Activated CD8-positive, alpha-beta memory T cell treated with anti-CD3 and anti-CD28 coated beads, Interleukin-2, amount 50 U/mL, for 4 hours (primary cell): ENCODE results near the gene PPM1E.
"Not testable (repeated sequence)": the region's sequence is repeated elsewhere in the genome, so short reads cannot be mapped to it uniquely, and the experiment has no call there.

ENCODE experiments used
- DNase-seq: peaks from one replicate; pipeline ENCODE4 v3.0.0-alpha.2; 2020

The PPM1E gene

DNA sequence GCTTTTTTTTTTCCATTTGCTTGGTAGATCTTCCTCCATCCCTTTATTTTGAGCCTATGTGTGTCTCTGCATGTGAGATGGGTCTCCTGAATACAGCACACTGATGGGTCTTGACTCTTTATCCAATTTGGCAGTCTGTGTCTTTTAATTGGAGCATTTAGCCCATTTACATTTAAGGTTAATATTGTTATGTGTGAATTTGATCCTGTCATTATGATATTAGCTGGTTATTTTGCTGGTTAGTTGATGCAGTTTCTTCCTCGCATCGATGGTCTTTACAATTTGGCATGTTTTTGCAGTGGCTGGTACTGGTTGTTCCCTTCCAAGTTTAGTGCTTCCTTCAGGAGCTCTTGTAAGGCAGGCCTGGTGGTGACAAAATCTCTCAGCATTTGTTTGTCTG lies 94.5 kb downstream of the PPM1E start:
- DNase-seq = not testable (repeated sequence)

DNA sequence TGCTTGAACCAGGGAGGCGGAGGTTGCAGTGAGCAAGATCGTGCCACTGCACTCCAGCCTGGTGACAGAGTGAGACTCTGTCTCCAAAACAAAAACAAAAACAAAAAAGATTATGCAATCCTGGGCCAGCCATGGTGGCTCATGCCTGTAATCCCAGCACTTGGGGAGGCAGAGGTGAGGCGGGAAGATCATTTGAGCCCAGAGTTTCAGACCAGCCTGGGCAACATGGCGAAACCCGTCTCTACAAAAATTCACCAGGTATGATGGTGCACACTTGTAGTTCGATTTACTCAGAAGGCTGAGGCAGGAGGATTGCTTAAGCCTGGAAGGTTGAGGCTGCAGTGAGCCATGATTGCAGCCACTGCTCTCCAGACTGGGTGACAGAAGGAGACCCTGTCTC lies 109.6 kb downstream of the PPM1E start:
- no peak for DNase-seq

DNA sequence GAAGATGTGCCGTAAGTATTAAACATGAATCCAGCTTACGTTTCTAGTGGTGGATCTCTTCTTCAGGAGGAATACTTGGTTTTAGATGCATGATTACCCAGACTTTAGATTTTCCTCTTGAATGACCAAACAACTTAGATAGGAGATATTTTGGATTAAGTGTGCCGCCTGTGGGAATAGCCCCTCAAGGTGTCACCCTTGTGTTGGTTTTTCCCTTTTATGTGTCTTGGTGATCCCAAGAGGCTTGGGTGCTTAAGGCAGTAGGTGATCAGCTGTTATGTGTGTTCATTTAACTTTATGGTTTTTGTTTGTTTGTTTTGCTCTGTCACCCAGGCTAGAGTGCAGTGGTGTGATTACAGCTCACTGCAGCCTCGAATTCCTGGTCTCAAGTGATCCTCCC lies 115.1 kb downstream of the PPM1E start:
- DNase-seq = no peak

DNA sequence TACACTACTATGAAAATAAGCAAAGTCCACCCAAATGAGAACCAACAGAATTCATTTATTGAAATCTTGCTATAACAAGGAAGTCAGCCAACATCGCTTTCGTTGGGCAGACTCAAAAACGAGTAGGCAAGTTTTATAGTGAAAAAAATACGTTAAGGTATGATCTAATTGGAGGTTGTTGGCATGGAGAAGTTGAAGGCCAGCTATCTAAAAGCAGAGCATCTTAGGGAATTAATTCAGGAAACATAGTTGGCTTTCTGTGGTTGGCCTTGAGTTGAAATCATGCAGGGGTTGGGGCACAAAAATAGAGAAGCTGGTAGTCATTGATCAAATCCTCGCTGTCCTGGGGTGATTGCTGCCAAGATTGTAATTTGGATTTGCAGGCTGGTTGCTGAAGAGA lies 118.3 kb downstream of the PPM1E start:
- DNase-seq = no peak

DNA sequence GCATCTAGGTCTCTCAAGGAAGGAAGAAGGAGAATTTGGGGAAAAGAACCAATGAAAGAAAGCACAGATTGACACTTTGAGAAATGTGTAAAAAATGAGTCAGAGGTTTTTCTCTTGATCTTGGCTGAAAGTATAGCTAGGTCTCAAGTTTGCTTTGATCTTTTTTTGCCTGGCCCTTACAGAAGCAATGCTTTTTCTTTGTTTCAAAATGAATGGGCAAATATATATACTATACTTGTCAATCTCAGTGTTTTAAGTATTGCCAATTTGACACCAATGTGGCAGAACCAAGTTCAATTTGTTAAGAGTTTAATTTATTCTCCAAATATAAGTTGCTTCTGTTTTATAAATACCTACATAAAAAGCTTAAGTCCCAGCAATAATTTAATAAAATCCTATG lies 119.6 kb downstream of the PPM1E start:
- no peak for DNase-seq

DNA sequence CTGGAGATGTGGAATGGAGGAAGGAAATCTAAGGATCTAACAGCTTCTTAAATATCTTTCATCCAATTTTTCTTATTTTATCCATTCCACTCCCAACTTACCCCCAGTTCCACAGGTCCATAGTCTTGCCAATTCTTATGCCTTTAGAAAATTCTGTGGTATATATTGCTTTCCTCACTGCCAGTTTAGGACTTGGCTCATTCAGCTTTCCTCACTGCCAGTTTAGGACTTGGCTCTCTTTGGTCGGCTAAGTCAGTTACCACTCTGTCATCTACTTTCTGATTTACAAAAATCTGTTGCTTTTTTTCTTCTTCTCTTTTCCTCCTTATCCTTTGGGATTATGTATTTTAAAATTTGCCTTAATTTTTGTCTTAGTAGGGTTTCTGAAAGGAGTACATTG lies 128.5 kb downstream of the PPM1E start:
- no peak for DNase-seq

DNA sequence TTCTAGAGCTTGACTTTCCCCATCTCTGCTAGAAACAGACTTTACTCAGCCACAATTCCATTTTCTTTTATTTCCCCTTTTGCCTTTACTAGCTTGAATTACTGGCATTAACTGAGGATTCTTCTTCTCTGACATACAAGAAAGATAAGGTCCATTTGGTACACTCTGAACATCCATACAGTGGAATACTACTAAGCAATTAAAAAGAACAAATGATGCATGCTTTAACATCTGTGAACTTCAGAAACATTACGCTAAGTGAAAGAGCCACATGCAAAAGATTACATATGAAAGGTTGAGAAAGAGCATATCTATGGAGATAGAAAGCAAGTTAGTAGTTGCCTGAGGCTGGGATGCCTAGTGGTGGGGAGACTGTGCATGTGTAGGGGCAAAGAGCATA lies 130.9 kb downstream of the PPM1E start:
- no peak for DNase-seq

DNA sequence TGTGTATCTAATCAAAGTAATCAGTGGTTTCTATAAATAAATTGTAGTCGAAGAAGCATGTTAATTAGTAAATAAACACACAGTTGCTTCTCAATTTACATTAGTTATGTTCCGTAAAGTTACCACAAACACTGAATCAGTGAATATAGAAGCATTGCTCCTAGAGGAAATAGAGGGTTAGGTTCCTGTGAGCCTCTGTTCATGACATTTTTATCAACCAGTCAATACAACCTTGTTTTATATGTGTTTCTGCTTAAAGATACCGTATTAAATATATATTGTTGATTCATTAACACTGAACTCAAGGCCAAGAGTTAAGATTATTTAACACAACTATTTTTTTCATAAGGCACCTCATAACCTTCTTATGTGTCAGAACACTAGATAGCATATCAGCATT lies 134.3 kb downstream of the PPM1E start:
- no peak for DNase-seq

DNA sequence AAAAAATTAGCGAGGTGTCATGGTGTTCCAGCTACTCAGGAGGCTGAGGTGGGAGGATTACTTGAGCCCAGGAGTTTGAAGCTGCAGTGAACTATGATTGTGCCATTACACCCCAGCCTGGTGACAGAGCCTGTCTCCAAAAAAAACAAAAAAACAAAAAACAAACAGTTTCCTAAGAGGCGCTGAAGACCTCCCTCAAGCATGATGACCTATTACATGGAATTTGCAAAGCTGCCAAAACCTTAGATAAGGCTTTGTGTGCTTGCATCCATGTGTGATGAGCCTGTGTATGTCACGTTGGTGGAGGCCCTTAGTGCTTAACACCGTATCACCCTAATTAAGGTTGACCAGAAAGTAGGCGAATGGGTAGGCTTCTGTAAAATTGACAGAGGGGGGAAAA lies 143.5 kb downstream of the PPM1E start:
- DNase-seq = no peak

DNA sequence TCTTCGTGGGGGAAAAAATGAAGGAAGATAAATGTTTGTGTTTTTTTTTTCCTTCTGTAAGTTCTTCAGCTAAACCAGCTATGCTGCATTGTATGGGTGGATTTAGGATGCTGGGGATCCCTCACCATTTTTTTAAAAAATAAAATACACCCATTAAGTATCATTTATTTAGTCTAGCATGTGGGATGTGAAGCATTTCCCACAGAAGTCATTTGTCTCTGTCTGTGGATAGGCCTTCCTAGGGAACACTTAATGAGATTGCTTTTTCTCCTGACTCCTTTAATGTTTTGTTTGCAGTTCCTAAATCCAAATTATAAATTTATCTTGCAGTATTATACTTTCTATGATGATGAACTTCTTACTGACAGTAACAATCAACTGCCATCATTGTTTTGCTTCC lies 146.7 kb downstream of the PPM1E start:
- DNase-seq = no peak

DNA sequence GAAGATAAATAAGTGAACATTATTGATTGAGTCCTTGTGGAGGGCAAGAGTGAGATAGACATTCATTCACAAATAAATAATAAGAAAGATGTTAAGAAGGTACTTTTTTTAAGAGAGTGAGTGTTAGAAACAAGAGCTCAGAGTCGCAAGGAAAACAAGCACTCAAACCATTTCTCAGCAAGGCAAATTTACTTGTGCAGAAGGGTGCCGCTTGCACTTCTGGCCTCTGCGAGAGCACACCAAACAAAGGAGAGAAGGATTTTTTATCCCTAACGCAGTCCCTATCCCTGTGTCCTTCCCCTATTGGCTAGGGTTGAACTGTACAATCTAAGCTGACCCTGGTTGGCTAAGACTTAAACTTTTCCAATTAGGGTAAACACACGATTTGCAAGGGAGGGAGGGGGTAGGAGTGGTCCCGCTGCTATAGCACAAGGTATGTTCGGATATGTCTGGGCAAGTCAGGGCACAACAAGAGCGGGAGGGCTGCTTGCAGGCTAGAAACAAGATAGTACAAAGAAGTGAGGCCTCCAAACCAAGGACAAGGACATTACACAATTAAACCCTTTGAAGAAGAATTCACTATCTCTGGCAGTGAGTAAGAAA lies 156.2 kb downstream of the PPM1E start:
- DNase-seq = no peak

DNA sequence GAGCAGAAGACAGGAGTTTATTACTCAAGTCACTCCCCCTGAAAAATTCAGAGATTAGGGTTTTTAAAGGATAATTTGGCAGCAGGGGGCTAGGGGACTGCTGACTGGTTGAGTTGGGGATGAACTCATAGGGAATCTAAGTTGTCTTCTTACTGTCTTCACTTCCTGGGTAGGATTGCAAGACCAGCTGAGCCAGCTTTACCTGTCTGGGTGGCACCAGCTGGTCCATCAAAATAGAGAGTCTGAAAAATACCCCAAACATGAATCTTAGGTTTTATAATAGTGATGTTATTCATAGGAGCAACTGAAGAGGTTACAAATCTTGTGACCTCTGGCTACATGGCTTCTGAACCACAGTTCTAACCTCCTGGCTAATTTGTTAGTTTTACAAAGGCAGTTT lies 157.9 kb downstream of the PPM1E start:
- no peak for DNase-seq

DNA sequence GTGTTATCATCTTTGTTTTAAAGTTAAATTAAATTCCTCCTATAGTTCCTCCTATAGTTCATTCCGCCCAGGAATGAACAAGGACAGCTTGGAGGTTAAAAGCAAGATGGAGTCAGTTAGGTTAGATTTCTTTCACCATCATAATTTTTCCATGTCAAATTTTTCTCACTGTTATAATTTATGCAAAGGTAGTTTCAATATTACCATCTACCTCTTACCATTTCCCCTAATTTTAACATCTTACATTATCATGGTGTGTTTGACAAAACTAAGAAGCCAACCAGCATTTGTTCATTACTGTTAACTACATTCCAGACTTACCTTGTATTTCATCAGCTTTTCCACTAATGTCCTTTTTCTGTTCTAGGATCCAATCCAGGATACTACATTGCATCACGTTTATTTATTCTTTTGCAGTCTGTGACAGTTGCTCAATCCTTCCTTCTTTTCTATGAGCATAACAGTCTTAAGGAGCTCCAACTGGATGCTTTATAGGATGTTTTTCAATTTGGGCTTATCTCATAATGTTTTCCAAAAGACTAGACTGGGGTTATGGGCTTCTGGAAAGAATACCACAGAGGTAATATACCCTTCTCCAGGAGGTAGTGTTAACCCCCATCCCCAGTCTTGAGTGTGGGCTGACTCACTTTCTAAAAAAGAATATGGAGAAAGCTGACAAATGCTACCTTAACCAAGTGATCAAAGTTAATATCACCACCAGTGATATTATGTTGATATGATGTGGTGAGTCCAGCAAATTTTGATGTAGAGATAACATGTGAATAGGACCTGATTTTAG lies 158.5 kb downstream of the PPM1E start:
- DNase-seq = no peak

DNA sequence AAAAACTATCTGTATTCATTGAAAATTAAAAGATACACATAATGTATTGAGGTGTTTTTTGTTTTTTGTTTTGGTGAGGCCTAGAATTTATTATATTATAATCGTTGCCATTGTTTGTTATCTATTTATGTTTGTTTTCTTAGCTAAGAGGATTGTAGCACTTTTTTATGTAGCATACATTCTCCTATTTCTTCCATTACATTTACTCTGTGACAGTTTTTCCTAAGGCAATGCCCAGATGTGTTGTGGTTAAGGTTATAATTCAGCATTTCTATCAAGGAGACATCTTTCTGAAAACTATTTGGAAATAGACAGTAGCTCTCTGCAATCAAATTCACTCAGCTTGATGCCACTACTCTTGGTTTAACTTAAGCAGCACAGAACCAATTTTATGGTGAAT lies 161.6 kb downstream of the PPM1E start:
- no peak for DNase-seq

DNA sequence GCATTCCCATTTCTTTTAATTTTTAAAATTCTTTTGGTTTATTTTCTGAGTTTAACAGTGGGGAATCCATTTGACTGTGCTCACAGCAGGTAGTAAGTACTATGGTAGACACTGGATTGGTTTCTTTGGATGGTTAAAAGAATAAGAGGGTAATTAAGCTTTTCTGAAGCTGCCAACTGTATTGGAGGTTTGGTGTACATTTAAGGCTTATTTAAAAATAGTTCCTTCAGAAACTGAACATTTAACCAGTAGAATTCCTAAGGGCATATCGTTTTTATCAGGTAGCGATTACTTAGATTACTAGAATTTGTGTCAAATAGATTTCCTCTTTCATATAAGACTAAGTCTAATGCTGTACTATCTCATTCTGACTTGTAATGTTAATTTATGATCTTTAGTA lies 162.4 kb downstream of the PPM1E start:
- no peak for DNase-seq

DNA sequence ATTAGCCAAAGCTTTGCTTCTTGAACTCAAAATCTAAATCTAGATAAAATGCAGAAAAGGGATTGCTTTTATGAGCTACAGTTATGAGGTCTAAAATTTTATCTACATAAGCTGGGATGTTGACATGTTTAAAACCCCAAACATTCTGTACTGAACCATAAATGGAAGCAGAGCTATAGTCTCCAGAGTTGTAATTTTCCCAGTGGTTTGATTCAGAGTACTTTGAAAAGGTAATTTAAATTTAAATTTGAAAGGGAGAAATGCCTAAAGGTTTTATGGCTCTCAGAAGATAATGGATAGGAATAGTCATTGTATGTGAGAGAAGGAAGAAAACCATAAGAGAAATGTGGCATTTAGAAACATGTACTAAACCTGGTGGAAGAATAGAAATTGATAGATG lies 163.2 kb downstream of the PPM1E start:
- DNase-seq = no peak

DNA sequence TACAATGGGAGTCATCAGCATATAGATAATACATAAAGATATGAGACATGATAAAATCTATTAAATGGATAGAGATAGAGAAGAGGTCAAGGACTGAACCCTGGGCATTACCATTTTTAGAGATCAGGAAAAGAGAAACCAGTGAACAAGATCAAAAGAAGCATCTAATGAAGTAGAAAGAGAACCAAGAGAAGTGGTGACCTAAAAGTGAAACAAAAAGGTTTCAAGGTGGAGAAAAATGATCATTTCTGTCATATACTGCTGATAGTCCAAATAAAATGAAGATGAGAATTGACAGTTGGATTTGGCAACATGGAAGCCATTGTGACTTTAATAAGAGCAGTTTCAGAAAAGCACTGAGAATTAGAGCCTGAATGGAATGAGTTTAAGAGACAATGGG lies 165.1 kb downstream of the PPM1E start:
- DNase-seq = no peak

DNA sequence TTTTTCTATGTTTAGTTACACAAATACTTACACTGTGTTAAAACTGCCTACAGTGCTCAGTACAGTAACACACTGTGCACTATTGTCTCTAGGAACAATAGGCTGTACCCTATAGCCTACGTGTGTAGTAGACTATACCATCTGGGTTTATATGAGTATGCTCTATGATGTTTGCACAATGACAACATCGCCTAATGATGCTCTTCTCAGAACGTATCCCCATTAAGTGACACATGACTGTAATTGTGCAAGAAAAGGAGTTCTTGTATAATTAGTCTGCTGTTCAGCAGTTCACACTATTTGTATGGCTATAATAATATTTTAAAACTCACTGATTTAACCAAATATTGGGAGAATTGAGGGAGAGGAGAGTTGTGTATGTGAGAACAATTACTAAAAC lies 177.3 kb downstream of the PPM1E start:
- no peak for DNase-seq

DNA sequence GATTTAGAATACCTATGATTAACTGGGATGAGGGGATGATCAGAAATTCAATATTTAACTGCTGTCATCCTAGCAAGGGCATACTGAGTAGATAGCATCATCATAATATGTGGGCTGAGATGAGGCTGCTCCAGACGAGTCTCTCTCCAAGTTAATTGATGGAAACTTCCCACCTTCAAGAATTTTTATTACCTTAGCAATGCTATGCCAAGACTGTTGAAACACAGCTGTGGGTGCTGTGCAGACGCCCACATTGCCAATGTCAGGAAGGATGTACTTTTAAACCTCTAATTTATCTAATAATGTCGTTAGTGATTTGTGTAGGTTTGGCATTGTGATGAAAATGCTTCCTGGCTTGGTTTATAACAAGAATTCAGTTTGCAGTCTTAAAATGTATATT lies 180.6 kb downstream of the PPM1E start:
- DNase-seq = no peak

DNA sequence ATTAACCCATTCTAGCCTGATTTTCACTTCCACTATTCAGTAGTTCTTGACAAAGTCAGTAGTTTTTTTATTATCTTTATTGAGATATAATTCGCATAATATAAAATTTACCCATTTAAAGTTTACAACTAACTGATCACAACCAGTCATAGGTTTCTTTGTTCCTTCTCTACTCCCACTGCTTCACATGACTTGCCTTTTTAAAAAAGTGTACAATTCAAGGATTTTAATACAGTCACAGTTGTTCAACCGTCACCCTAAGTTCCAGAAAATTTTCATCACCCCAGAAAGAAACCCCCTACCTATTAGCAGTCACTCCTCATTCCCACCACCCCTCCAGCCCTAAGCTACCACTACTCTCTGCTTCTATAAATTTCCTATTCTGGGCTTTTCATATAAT lies 188.5 kb downstream of the PPM1E start:
- DNase-seq = no peak

DNA sequence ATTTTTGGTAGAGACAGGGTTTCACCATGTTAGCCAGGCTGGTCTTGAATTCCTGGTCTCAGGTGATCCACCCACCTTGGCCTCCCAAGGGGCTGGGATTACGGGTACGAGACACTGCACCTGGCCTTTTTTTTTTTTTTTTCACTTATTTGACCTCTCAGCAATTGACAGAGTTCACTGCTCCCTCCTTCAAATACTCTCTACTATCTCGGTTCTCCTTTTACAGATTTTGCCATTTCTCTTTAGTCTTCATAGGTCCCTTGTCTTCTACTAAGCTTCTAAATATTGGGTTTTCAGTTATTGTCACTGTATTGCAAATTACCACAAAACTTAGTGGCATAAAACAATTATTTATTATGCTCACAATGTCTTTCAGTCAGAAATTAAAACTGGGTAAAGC lies 191.8 kb downstream of the PPM1E start:
- no peak for DNase-seq

DNA sequence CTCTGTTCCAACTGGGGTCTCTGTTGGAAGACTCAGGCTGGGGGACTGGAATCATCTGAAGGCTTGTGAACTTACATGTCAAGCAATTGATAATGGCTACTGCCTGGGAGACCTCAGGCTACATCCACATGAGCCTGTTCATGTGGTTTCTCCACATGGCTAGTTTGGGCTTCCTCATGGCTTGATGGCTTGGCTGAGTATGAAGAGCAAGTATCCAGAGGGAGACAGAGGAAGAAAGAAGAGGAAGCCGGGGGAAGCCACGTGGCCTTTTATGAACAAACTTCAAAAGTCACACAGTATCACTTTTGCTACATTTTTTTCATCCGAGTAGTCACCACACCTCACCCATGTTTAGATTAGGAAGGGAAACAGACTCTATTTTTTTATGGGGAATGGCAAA lies 192.2 kb downstream of the PPM1E start:
- DNase-seq = no peak

DNA sequence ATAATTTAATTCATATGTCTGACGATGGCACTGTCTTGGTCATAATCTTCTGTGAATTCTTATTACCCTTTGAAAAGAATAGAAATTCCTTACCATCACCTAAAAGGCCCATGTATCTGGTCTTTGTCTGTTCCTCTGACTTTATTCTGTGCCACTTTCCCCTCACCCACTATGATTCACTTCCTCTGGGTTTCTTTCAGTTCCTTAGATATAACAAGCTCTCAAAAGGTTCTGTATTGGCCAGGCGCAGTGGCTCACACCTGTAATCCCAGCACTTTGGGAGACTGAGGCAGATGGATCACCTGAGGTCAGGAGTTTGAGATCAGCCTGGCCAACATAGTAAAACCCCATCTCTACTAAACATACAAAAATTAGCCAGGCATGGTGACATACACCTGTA lies 198.7 kb downstream of the PPM1E start:
- DNase-seq = not testable (repeated sequence)

DNA sequence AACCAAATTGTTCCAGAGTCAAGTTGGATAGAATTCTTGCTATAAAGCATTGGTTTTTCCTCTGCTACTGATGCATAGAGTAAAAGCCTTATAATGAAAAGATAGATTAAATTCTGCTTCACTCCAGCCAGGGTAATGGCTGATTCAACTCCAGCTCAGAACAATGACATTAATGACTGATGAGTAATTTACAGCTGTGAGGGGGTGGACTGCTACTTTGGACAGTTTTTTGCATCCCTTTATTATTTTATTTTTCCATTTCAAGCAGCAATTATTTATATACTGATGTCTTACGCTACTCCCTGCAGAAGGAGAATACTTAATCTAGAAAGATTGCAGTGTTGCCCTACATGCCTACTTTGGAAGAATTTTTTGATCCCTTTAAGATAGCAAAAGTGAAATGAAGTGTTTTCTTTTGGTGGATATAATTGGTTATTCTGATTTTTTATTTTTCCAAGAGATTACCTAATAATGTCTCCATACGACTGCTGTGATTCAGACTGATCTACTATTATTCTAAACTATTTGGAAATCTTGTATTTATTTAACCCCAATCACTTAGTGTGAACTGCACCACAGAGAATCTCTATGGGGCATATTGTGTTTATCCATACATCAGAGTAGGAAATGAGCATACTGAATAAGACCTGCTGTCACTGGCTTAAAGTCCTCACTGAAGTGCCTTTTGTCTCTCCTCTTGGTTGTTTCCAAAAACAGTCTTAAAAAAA lies 201.5 kb downstream of the PPM1E start:
- DNase-seq = no peak

DNA sequence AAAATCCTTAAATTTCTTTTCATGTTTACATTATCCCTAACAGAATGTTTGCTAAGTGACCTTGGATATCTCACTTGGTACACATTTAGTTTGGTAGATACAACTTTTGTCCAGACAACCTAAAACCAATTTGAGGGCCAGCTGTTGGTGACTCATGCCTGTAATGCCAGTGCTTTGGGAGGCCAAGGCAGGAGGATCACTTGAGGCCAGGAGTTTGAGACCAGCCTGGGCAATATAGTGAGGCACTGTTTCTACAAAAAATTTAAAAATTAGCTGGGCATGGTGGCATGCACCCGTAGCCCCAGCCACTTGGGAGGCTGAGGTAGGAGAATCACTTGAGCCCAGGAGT lies 202.0 kb downstream of the PPM1E start:
- DNase-seq = not testable (repeated sequence)
